Stimulated activated CD8-positive, alpha-beta memory T cell treated with anti-CD3 and anti-CD28 coated beads, Interleukin-7, amount 100 ng/mL, for 24 hours (primary cell): ENCODE results near the gene TMEM154.

Experiments
- DNase-seq: peaks from one replicate; pipeline ENCODE4 v3.0.0-alpha.2; 2020; ENCODE audit warnings: low read depth

TMEM154 gene

DNA sequence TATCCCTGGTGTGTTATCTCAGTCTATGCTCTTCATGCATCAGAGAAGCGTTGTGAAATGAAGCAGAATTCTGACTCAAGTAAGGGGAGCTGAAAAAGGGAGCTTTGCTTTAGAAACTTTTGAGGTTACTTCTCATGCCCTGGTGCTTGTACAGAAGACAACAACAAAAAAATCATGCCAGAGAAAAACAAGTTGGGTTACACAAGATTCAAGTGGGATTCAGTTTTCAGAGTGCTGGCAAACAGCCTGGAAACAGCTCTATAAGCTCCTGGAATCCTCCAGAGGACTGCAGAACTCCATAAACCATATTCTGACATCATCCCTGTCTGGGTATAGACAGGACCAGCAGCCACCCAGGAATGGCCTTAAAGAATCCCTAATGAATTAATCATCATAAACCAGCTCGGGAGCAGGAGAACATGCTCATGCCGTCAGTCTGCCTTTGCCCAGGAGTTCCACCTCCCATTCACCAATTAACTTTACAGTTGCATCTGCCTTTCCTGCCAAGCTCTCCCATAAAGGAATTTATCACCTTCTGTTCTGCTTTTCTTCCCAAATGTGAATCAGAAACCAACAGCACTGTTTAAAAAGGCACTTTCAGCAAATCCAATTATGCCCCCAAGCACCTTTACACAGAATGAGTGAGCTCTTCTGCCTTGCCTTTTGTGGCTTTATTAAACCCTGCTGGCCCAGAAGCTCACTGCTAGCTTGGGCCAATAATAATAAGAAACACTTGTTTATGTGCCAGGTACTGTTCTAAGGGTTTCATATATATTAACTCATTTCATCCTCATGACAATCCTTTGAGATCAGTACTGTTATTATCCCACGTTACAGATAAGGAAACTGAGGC, 89.4 kb downstream of the TMEM154 start:
- no peak for DNase-seq

- DNase-seq: no peak
These were observed 90.9 kb downstream of the TMEM154 start for GRCh38 chr4:152588869-152589268.

DNA sequence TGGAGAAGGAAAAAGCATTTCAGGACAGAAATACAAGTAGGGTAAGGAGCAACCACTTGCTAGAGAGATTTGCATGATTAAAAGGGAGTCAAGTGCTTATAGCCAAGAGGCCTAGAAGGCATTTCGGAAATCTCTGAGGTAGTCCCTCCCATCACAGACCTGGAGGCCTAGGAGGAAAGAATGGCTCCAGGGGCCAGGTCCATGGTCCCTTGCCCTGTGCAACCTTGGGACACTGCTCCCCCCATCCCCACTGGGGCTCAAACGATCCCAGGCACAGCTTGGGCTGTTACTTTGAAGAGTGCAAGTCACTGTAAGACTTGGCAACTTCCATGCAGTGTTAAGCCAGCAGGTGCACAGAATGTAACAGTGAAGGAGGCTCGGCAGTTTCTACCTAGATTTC, 92.7 kb downstream of the TMEM154 start:
- no peak for DNase-seq

DNA sequence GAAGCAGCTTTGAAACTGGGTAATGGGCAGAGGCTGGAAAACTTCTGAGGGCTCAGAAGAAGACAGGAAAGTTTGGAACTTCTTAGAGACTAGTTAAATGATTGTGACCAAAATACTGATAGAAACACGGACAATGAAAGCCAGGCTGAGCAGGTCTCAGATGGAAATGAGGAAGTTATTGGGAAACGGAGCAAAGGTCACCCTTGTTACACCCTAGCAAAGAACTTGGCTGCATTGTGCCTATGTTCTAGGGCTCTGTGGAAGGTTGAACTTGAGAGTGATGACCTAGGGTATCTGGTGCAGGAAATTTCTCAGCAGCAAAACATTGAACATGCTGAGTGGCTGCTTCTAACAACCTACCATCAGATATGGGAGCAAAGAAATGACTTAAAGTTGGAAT, 93.1 kb downstream of the TMEM154 start:
- no peak for DNase-seq

- DNase-seq: no peak
These were observed 94.8 kb downstream of the TMEM154 start for GRCh38 chr4:152585023-152585441.

DNA sequence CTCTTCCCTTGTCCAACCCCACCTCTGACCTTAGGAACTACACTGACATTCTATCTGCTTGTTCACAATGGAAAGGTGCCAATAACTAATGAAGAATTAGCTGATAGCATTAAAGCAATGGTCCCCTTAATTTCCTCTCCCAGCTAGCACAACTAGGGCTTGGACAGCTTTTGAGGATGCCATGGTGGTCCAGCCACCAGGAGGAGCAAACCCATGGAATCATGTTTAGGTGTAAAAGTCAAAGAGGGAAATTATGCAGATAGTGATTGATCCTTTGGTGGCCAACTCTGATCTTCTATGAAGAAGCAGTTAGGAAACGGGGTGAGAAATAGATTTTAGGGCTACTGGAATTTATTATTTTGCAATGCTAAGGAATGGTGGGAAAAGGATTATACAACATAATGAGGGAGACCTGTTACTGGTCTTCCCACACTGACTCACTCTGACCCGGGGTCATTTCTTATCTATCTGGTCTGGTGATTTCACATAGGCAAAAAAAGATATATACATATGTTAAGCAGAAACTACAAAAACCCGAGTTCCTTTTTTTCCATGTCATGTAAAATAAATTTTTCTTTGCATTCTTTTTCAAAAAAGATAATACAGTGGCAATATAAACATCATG, 98.1 kb downstream of the TMEM154 start:
- no peak for DNase-seq

GRCh38 chr4:152579916-152580315, 99.9 kb downstream of the TMEM154 start:
- no peak for DNase-seq

- no peak for DNase-seq
These were observed 100.6 kb downstream of the TMEM154 start for GRCh38 chr4:152579107-152579764.

GRCh38 chr4:152578670-152579069, 101.1 kb downstream of the TMEM154 start:
- no peak for DNase-seq

- DNase-seq: no peak
These were observed 101.9 kb downstream of the TMEM154 start for GRCh38 chr4:152577708-152578396.

DNA sequence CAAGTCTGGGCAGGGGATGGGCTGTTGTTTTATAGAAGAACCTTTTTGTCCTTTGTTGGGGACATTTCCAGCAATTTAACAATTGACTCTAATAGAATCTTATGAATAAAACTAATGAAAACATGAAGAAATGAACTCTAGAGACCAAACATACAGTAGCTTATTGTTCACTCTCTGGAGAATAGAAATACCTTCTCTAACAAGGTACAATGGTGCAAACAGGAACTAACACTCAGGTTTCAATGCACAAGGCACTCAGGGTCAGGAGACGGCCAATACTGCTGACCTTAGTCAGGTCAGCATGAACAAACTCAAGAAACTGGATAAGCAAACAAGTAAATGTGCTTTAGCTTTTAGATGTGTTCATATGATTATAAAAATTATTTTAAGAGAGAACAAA, 104.3 kb downstream of the TMEM154 start:
- no peak for DNase-seq

GRCh38 chr4:152573861-152574260, 105.9 kb downstream of the TMEM154 start:
- no peak for DNase-seq

DNA sequence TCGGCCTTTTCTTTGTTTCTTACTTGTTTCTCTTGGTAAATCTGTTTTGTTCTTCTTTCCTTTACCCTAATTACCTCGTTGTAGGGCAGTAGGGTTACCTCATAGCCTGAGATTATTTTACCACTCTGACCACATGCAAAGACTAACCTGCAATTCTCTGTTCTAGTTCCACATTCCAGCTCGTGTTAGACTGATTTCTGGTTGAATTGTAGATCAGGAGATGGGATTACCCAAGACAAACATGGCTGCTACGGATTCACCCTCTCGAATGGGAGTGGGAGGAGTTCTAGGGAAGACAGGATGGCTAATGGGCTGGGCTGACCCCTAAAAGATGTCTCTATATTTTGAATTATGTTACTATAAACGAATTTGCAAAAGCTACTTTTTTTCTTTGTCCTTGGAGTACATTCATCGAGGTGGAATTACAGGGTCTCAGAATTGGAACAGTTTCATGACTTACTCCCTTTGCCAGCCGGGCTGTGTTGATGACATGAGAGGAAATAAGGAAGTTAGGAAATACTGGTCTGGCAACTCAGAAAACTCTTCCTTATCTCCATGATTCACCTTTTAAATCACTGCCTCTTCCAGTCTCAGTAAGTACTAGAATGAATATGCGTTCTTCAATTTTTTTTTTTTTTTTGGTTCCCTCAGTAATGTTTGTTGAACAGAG, 107.2 kb downstream of the TMEM154 start:
- DNase-seq: no peak

DNA sequence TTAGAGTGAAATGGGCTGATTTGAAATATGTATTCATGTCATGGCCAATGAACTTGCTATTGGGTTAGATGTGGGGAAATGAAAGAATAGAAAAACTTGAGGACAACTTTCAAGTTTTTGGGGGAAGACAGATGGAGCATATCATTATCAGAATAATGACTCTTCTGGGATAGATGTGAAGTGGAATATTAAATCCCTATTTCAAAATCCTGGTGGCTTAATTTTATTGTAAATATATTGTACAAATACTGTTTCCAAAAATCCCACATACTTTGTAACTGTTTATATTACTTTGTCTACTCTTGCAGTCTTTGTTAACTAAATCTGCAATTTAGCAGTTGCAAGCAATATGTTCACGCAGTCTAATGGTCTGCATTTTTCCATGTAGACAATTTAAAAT, 108.0 kb downstream of the TMEM154 start:
- no peak for DNase-seq

- DNase-seq: no peak
These were observed 108.5 kb downstream of the TMEM154 start for GRCh38 chr4:152571296-152571695.
